ENCODE measurements around the gene KRT36. TPM values are rescaled to one million over a fixed set of nuclear protein-coding genes. Genes with fewer than 3 reads are reported as not detected.

KRT36 gene
- polyA plus RNA-seq: not detected

- Mint-ChIP-seq H3K27ac (no peak within 1 kb of the TSS), H3K9me3 (no peaks in the 10 kb centered on the region), H3K27me3 (ENCODE audit: low read depth in 3 of 3) (peaks cover 2 to 13% (median 6%) of the 10 kb centered on the region in 3 donors), H3K4me1 (no peaks in the 10 kb centered on the region), H3K36me3 (no peaks in the 10 kb centered on the region), H3K4me3 (no peak within 1 kb of the TSS)
- DNase-seq: no peak
Observed at GRCh38 chr17:41489531-41489930, at the start of gene KRT36. KRT36 (minus strand) TSS chr17:41489910; CDS start chr17:41489864, 46 bp downstream.

GRCh38 chr17:41539071-41539492 lies 49.4 kb upstream of the KRT36 start:
- Mint-ChIP-seq H3K27ac (no peak overlapping the region), H3K4me1 (no peaks in the 10 kb centered on the region), H3K27me3 (ENCODE audit: low read depth in 3 of 3) (peaks cover 0 to 14% (median 2%) of the 10 kb centered on the region in 3 donors), H3K36me3 (no peaks in the 10 kb centered on the region), H3K9me3 (no peaks in the 10 kb centered on the region), H3K4me3 (no peak overlapping the region)
- DNase-seq: no peak

GRCh38 chr17:41538565-41538991 lies 48.9 kb upstream of the KRT36 start:
- no peak for DNase-seq
- Mint-ChIP-seq H3K27ac (no peak overlapping the region), H3K36me3 (no peaks in the 10 kb centered on the region), H3K27me3 (ENCODE audit: low read depth in 3 of 3) (peaks cover 0 to 14% (median 2%) of the 10 kb centered on the region in 3 donors), H3K4me3 (no peak overlapping the region), H3K4me1 (no peaks in the 10 kb centered on the region), H3K9me3 (no peaks in the 10 kb centered on the region)

DNA sequence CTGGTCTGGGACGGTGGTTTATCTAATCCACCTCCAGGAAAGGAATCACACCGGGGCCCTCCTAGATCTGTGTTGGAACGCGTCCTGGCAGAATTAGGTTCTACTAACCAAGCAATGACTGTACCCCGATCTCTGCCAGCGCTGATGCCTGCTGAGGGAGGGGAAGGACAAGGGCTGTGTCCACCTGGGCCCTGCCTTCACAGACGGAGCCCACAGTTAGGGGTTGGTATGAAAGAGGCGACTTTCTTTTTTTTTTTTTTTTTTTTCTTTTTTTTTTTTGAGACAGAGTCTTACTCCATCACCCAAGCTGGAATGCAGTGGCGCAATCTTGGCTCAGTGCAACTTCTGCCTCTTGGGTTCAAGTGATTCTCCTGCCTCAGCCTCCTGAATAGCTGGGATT lies 48.3 kb upstream of the KRT36 start:
- H3K4me1 Mint-ChIP-seq: no peaks in the 10 kb centered on the region
- no peaks in the 10 kb centered on the region for H3K9me3 Mint-ChIP-seq
- H3K27me3 Mint-ChIP-seq (ENCODE audit: low read depth in 3 of 3): peaks cover under 1 to 14% (median 4%) of the 10 kb centered on the region in 3 donors
- no peak overlapping the region for H3K4me3 Mint-ChIP-seq
- no peaks in the 10 kb centered on the region for H3K36me3 Mint-ChIP-seq
- no peak for DNase-seq
- H3K27ac Mint-ChIP-seq: no peak overlapping the region

- Mint-ChIP-seq H3K36me3 (no peaks in the 10 kb centered on the region), H3K4me1 (no peaks in the 10 kb centered on the region), H3K9me3 (no peaks in the 10 kb centered on the region), H3K27me3 (ENCODE audit: low read depth in 3 of 3) (peaks cover 3 to 16% (median 6%) of the 10 kb centered on the region in 3 donors), H3K4me3 (no peak overlapping the region), H3K27ac (no peak overlapping the region)
- DNase-seq: no peak
Observed at GRCh38 chr17:41537614-41537954, 47.9 kb upstream of the KRT36 start.

DNA sequence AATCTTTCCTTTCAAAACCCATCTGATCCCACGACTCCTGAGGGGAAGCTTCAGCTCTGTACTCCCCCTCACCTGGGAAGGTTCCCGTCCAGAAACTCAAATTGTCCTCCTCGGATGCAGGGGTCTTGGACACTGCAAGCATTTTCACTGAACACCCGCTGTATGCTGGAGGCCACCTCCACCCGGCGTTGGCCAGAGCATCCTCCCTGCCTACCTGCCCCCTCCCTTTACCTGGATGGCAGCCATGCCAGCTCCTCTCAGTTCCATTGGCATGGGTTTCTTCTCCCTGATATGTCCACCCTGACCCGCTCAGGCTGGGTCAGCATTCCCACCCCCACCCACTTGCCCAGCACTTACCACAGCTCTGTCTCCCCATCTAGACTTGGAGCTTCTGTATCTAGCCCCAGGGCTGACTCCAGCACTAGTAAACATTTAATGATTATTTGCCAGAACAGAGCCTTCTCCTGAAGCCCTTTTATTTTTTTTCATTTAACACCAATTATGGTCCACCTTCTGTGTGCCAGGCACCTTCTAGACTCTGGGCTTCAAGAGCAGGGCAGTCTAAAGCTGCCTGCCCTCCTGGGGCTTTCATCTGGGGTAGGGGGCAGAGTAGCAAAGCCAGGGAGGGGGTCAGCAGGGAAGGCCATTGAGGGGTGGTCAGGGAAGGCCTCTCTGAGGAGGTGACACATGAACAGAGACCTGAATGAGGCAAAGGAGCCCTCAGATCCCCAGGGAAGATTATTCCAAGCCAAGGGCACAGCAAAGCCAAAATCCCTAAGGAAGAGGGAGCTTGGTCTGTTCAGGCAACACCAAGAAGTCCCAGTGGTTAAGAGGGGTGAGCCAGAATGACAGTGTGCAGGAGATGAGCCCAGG lies 47.3 kb upstream of the KRT36 start:
- Mint-ChIP-seq H3K4me1 (no peaks in the 10 kb centered on the region), H3K27ac (no peak overlapping the region), H3K27me3 (ENCODE audit: low read depth in 3 of 3) (peaks cover 3 to 17% (median 7%) of the 10 kb centered on the region in 3 donors), H3K9me3 (no peaks in the 10 kb centered on the region), H3K36me3 (no peaks in the 10 kb centered on the region), H3K4me3 (no peak overlapping the region)
- no peak for DNase-seq

DNA sequence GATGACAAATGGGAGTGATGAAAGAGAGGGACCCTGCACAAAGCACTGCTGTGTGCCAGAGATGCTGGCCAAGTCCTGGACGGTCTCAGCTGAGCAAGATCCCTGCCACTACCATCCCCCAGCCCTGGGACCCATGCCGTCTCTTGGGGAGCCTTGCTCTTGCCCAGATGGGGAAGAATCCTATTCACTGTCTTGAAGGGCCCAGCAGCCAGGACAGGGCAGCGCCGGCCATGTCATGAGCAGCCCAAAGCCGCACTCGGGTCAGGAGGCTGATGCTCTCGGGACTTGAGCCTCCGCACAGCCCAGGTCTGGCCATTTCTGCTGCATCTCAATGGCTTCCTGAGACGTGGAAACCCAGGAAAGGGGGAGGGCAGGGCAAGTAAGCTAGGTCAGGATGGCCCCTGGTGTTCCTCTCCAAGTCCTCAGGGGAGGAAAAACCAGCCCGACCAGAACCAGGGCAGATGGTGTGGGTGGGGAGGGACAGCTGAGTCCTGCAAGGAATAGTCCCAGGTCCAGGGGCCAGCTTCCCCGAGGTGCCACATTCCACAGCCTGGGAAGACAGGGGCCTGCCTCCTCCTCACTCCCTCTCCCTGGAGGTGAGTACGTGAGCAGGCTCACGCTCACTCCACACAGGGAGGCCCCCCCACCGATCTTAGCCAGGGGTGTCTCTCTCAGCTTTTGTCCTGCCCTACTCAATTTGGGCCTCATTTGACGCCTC lies 46.2 kb upstream of the KRT36 start:
- Mint-ChIP-seq H3K27me3 (ENCODE audit: low read depth in 3 of 3) (peaks cover 3 to 22% (median 9%) of the 10 kb centered on the region in 3 donors), H3K9me3 (no peaks in the 10 kb centered on the region)

DNA sequence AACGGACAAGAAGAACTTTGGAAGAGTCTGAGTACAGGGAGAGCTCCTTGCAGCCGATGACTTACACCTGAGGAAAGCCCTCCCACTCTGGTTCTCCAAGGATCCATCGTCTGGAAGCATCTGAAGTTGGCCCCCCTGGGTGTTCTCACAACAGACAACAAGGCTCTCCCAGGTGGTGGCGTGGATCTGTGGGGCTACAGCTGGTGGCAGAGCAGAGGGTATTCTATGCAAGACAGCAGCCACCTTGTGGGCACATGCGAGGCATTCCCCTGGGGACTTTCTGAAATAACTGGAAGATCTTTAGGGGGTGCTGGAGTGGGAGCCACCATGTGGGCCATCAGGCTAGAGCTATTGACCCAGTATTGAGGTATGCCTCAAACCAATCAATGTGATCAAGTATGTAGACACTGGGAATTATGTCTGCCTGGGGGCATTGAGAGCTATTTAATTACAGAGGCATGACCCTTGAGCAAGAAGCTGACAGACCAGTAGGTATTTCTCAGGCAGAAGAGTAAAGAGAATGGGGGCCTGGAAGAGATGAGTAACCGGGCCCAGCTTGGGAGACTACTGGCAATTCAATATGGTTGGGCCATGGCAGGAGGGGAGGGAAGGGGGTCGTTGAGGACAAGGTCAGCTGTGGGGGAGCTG lies 45.3 kb upstream of the KRT36 start:
- Mint-ChIP-seq H3K4me1 (no peaks in the 10 kb centered on the region), H3K27me3 (ENCODE audit: low read depth in 3 of 3) (peaks cover 5 to 22% (median 9%) of the 10 kb centered on the region in 3 donors), H3K4me3 (no peak overlapping the region), H3K9me3 (no peaks in the 10 kb centered on the region), H3K36me3 (no peaks in the 10 kb centered on the region), H3K27ac (no peak overlapping the region)
- no peak for DNase-seq

More for the DNA sequence above, 46.2 kb upstream of the KRT36 start:
- Mint-ChIP-seq H3K4me3 (no peak overlapping the region), H3K36me3 (no peaks in the 10 kb centered on the region), H3K27ac (no peak overlapping the region), H3K4me1 (no peaks in the 10 kb centered on the region)
- DNase-seq: no peak

DNA sequence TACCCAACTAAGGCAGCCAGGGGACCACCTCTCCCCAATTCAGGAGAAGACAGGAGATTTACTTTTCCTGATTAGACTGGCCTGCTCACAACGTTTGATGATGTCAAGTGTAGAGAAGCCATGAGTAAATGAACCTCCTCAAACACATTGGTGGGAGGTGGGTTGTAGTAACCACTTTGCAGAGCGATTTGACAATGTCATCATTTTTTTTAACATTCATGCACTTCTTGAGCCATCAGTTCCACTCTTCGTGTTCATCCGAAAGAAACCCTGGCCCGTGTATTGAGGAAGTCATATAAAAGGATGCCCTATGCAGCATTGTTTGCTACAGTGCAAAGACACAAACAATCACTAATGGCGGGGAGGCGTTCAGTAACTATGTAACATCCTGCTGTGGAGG lies 43.9 kb upstream of the KRT36 start:
- Mint-ChIP-seq H3K27ac (no peak overlapping the region), H3K9me3 (no peaks in the 10 kb centered on the region), H3K36me3 (no peaks in the 10 kb centered on the region), H3K4me3 (no peak overlapping the region), H3K4me1 (peaks cover 0 to 3% of the 10 kb centered on the region in 2 donors), H3K27me3 (ENCODE audit: low read depth in 3 of 3) (peaks cover 8 to 35% (median 13%) of the 10 kb centered on the region in 3 donors)
- no peak for DNase-seq

DNA sequence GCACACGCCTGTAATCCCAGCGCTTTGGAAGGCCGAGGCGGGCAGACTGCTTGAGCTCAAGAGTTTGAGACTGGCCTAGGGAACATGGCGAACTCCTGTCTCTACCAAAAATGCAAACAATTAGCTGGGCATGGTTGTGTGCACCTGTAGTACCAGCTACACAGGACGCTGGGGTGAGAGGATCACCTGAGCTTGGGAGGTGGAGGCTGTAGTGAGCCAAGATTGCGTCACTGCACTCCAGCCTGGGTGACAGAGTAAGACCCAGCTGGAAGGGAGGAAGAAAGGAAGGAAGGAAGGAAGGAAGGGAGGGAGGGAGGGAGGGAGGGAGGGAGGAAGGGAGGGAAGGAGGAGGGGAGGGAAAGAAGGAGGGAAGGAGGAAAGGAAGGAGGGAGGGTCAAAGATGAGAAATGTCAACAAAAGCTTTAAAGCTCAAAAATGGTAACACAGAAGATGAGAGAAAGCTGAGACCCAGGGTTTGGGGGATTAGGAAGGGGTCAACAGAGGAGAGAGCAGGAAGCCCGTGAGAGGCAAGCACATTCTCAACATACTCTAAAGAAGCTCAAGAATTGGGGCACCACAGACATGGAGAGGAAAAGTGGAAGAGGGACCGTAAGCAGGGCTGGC lies 43.3 kb upstream of the KRT36 start:
- peaks cover 0 to 4% of the 10 kb centered on the region in 2 donors for H3K4me1 Mint-ChIP-seq
- H3K36me3 Mint-ChIP-seq: no peaks in the 10 kb centered on the region
- DNase-seq: no peak
- H3K9me3 Mint-ChIP-seq: no peaks in the 10 kb centered on the region
- no peak overlapping the region for H3K4me3 Mint-ChIP-seq
- H3K27me3 Mint-ChIP-seq (ENCODE audit: low read depth in 3 of 3): peaks cover 8 to 40% (median 13%) of the 10 kb centered on the region in 3 donors
- H3K27ac Mint-ChIP-seq: no peak overlapping the region

DNA sequence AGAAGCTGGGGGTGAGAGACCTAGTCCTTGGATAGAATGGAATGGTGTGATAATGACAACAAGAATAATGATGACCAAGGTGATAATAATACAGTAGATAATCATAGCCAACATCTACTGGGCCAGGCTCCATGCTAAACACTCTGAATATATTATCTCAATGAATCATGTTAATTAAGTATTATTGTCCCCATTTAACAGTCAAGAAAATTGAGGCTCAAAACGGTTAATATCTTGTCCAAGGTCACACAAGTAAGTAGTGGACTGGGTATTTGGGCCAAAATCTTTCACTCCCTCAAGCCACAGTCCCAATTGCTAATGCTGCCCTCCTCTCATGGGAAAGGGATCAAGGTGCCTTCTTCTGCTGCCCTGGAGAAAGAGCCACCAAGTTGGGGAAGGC lies 42.3 kb upstream of the KRT36 start:
- H3K36me3 Mint-ChIP-seq: no peaks in the 10 kb centered on the region
- H3K9me3 Mint-ChIP-seq: no peaks in the 10 kb centered on the region
- H3K27ac Mint-ChIP-seq: no peak overlapping the region
- peaks cover 8 to 38% (median 13%) of the 10 kb centered on the region in 3 donors for H3K27me3 Mint-ChIP-seq (ENCODE audit: low read depth in 3 of 3)
- DNase-seq: no peak
- no peak overlapping the region for H3K4me3 Mint-ChIP-seq
- H3K4me1 Mint-ChIP-seq: peaks cover 0 to 6% of the 10 kb centered on the region in 2 donors

DNA sequence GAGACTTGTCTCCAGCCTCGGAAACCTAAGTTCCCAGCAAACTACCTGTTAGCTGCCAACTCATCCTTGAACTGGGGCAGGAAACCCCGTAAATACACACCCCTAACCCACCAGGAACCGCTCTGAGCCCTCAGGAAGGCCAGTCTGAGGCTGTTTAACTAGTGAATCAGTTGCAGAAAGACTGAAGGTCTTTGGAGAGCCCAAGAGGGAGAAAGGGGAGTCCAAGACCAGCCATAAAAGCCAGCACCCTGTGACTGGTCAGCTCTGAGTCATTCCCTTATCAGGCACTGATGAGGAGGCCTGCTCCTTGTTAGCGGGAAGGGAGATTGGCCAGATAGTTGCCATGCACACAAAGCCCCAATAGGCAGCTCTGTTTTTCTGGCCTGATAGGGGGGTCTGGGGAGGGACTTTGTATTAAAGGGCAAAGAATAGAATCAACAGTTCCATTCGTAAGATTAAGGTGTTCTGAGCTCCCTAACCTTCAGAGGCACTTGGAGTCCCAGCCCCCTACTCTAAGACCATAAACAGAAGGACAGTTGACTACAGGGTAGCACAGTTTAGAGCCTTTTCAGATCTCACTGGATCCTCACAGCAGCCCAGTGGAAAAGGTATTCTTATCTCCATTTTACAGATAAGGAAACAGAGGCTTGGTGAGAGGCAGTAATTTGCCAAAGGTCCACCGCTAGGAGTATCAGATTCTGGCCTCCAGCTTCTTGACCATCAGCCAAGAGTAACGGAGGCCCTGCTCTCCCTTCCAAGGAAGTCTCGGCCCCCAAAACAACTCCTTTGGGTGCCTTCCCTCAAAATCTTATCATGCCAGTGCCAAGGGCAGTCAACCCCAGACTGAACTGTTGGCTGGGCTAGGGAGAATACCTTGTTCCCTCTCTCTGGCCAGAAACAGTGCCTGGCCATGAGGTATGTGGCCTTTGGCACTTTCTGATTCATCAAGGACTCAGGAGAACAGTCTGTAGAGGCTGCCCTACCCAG lies 40.6 kb upstream of the KRT36 start:
- H3K27me3 Mint-ChIP-seq (ENCODE audit: low read depth in 3 of 3): peaks cover 10 to 37% (median 13%) of the 10 kb centered on the region in 3 donors
- no peak overlapping the region for H3K27ac Mint-ChIP-seq
- H3K9me3 Mint-ChIP-seq: peaks cover 0 to 1% (median 0%) of the 10 kb centered on the region in 6 donors
- H3K4me3 Mint-ChIP-seq: no peak overlapping the region
- H3K36me3 Mint-ChIP-seq: peaks cover 0 to 3% (median 0%) of the 10 kb centered on the region in 3 donors
- peaks cover 0 to 6% of the 10 kb centered on the region in 2 donors for H3K4me1 Mint-ChIP-seq
- no peak for DNase-seq
